ENCODE data around the gene RAB24.
"Not testable (repeated sequence)": the region's sequence is repeated elsewhere in the genome, so short reads cannot be mapped to it uniquely, and the experiment has no call there.

RAB24 gene

DNA sequence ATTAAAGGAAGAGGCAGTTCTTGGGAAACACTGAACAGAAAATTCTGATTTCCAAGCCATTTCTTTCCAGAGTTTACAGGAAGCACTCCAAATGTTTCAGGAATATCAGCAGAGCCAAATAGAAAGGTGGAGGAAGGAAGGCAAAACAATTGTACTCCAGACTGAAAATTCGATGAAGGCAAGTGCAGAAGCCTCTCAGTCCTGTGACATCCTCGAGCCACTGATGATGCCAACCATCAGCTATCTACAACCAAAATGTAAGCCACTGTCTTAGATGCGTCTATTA is 45.8 kb upstream of the RAB24 start:
- no peaks in the 10 kb centered on the region for H3K27me3 ChIP-seq (replicated peaks; ENCODE audit: control insufficient read depth, insufficient read depth, low read length)
- DNase-seq (ENCODE audit: extremely low read depth, insufficient read length): no peak
- TF ChIP-seq CTCF (IDR thresholded peaks at IDR 0.05; ENCODE audit: insufficient read depth, low read length, poor library complexity, severe bottlenecking): no peak
- peaks cover 11% of the 10 kb centered on the region for H3K36me3 ChIP-seq (ENCODE audit: control insufficient read depth, insufficient read depth, low read length)
- H3K4me3 ChIP-seq (replicated peaks; ENCODE audit: low read depth, low read length): 0 out of 2 replicates have a peak overlapping the region, but pooled peaks have one; percentile 8

DNA sequence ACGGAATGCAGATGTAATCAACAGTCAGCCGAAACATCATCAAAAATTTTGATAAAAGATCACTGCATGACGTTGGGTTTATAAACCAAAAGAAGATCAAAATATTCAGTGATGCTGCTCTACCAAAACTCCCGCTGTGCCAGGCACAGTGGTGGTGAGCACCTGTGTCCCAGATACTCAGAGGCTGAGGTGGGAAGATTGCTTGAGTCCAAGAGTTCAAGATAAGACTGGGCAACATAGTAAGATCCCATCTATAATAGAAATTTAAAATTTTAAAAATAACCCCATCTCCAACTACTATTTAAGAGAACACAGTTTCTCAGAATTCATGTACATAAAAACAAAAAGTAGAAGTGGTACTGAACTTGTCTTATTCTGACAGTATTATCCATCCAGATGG is 44.2 kb upstream of the RAB24 start:
- DNase-seq (ENCODE audit: extremely low read depth, insufficient read length): no peak
- H3K36me3 ChIP-seq (ENCODE audit: control insufficient read depth, insufficient read depth, low read length): peaks cover 15% of the 10 kb centered on the region

GRCh38 chr5:177346820-177347219 is 43.3 kb upstream of the RAB24 start:
- DNase-seq (ENCODE audit: extremely low read depth, insufficient read length): no peak
- peaks cover 17% of the 10 kb centered on the region for H3K36me3 ChIP-seq (ENCODE audit: control insufficient read depth, insufficient read depth, low read length)
- H3K27me3 ChIP-seq (replicated peaks; ENCODE audit: control insufficient read depth, insufficient read depth, low read length): no peaks in the 10 kb centered on the region
- TF ChIP-seq CTCF (IDR thresholded peaks at IDR 0.05; ENCODE audit: insufficient read depth, low read length, poor library complexity, severe bottlenecking): no peak
- H3K4me3 ChIP-seq (replicated peaks; ENCODE audit: low read depth, low read length): no peak overlapping the region

More for the DNA sequence above, 44.2 kb upstream of the RAB24 start:
- no peak for TF ChIP-seq CTCF (IDR thresholded peaks at IDR 0.05; ENCODE audit: insufficient read depth, low read length, poor library complexity, severe bottlenecking)
- Histone ChIP-seq H3K27me3 (replicated peaks; ENCODE audit: control insufficient read depth, insufficient read depth, low read length) (no peaks in the 10 kb centered on the region), H3K4me3 (replicated peaks; ENCODE audit: low read depth, low read length) (no peak overlapping the region)

GRCh38 chr5:177344891-177345290 is 41.4 kb upstream of the RAB24 start:
- Histone ChIP-seq H3K4me3 (replicated peaks; ENCODE audit: low read depth, low read length) (no peak overlapping the region), H3K36me3 (ENCODE audit: control insufficient read depth, insufficient read depth, low read length) (peaks cover 15% of the 10 kb centered on the region), H3K27me3 (replicated peaks; ENCODE audit: control insufficient read depth, insufficient read depth, low read length) (no peaks in the 10 kb centered on the region)
- no peak for TF ChIP-seq CTCF (IDR thresholded peaks at IDR 0.05; ENCODE audit: insufficient read depth, low read length, poor library complexity, severe bottlenecking)
- no peak for DNase-seq (ENCODE audit: extremely low read depth, insufficient read length)

GRCh38 chr5:177343777-177344176 is 40.3 kb upstream of the RAB24 start:
- no peaks in the 10 kb centered on the region for H3K27me3 ChIP-seq (replicated peaks; ENCODE audit: control insufficient read depth, insufficient read depth, low read length)
- DNase-seq (ENCODE audit: extremely low read depth, insufficient read length): no peak
- no peak overlapping the region for H3K4me3 ChIP-seq (replicated peaks; ENCODE audit: low read depth, low read length)
- peaks cover 17% of the 10 kb centered on the region for H3K36me3 ChIP-seq (ENCODE audit: control insufficient read depth, insufficient read depth, low read length)
- no peak for TF ChIP-seq CTCF (IDR thresholded peaks at IDR 0.05; ENCODE audit: insufficient read depth, low read length, poor library complexity, severe bottlenecking)

- not testable (repeated sequence) for H3K27me3 ChIP-seq (replicated peaks; ENCODE audit: control insufficient read depth, insufficient read depth, low read length); DNase-seq (ENCODE audit: extremely low read depth, insufficient read length); H3K4me3 ChIP-seq (replicated peaks; ENCODE audit: low read depth, low read length)
- peaks cover 24% of the 10 kb centered on the region for H3K36me3 ChIP-seq (ENCODE audit: control insufficient read depth, insufficient read depth, low read length)
Observed at GRCh38 chr5:177343000-177343399, 39.5 kb upstream of the RAB24 start.
